Stomach (tissue), 9 donors: ENCODE results near the gene TBC1D30. TPM values are rescaled to one million over a fixed set of nuclear protein-coding genes. Genes with fewer than 3 reads are reported as not detected.

Experiments
- DNase-seq, 2 donors: peaks; one replicate each; pipeline versions ENCODE4 v3.0.0 to v3.0.0-alpha.2; 2013 to 2019
- H3K27ac ChIP-seq, 5 donors: fragments of 200-600 bp in 4 of 5; sonication (generic) in 4 of 5; one replicate each; pipeline ENCODE4 v1.5.1; 2013 to 2019; ENCODE audit warnings: mild to moderate bottlenecking in 1 of 5, moderate library complexity in 1 of 5
- H3K27me3 ChIP-seq, 3 donors: fragments of 200-600 bp; sonication (generic); one replicate each; pipeline ENCODE4 v1.5.1; 2017 to 2019; ENCODE audit warnings: mixed run types in 1 of 3
- H3K36me3 ChIP-seq, 4 donors: fragments of 200-600 bp; sonication (generic); 1 replicate in 3 of 4; 2 replicates in 1 of 4; pipeline ENCODE4 v1.5.1; 2016 to 2019
- H3K4me1 ChIP-seq, 4 donors: fragments of 200-600 bp; sonication (generic); one replicate each; pipeline ENCODE4 v1.5.1; 2016 to 2019
- H3K4me3 ChIP-seq, 4 donors: fragments of 200-600 bp; sonication (generic) in 3 of 4; one replicate each; pipeline ENCODE4 v1.5.1; 2016 to 2019; ENCODE audit warnings: mild to moderate bottlenecking in 1 of 4
- H3K9me3 ChIP-seq, 4 donors: fragments of 200-600 bp; sonication (generic); one replicate each; pipeline ENCODE4 v1.5.1; 2016 to 2019
- EP300 ChIP-seq: sonication (generic); formaldehyde crosslinking; IDR thresholded peaks from one replicate; pipeline ENCODE4 v1.6.1; 2017; ENCODE audit warnings: antibody characterized with exemption
- POLR2A ChIP-seq, 4 donors: fragments of 450-650 bp; IDR thresholded peaks; one replicate each; pipeline ENCODE4 v1.6.1; 2016; ENCODE audit warnings: antibody characterized with exemption in 4 of 4, control low read depth in 2 of 4, mild to moderate bottlenecking in 1 of 4, moderate library complexity in 1 of 4
- POLR2AphosphoS5 ChIP-seq, 3 donors: sonication (generic); formaldehyde crosslinking; IDR thresholded peaks; one replicate each; pipeline ENCODE4 v1.6.1; 2016; ENCODE audit warnings: antibody characterized with exemption in 3 of 3
- WGBS, 5 donors: extraction: QIAGEN DNeasy Blood & Tissue Kit in 3 of 5; methylation state at CpG; one replicate each; pipeline versions ENCODE4 v1.1.5 to v1.1.7; 2013 to 2018; 5-methylcytosine and 5-hydroxymethylcytosine counted together
- intact Hi-C: fragments of 100-400 bp; cut with DNase I; formaldehyde crosslinking; loops from one replicate; pipeline ENCODE4 v1.15.1; 2023; ENCODE audit warnings: low total_unique reads
- polyA plus RNA-seq, 3 donors: library from polyadenylated mRNA; stranded (reverse); fragments of 200-250 nt; gene quantifications; one replicate each; pipeline ENCODE4 v1.2.3, GENCODE V29; 2013
- total RNA-seq, 5 donors: library from RNA; depleted of rRNA; stranded (reverse); fragments of >200 nt; gene quantifications; one replicate each; pipeline versions ENCODE4 v1.1.0 to v1.2.3, GENCODE V29; 2014 to 2016
- TF ChIP-seq, protein P1 (sequence below), 7 experiments: fragments of 450-650 bp in 4 of 7; fragments of 200-600 bp in 3 of 7; sonication (generic) in 3 of 7; IDR thresholded peaks; one replicate each; pipeline ENCODE4 v1.5.1; 2016 to 2019; ENCODE audit warnings: antibody characterized with exemption in 7 of 7, control low read depth in 2 of 7, mild to moderate bottlenecking in 1 of 7
- donor health status: healthy with polysubstance abuse.
- donor health status: Bipolar disorder and iron deficiency.
- donor health status: healthy.

TBC1D30 gene
- total and polyA plus RNA-seq, 8 donors, result 1.8 to 41.1 (median 8.9) TPM

- Histone ChIP-seq H3K27ac (no peak overlapping the region), H3K4me3 (no peak overlapping the region), H3K4me1 (no peaks in the 10 kb centered on the region), H3K27me3 (no peaks in the 10 kb centered on the region), H3K9me3 (no peaks in the 10 kb centered on the region), H3K36me3 (no peaks in the 10 kb centered on the region)
- peak in 1 of 2 donors; percentile 26 for DNase-seq
- intact Hi-C loops, result loop anchor here (10.0 kb wide), 1 partner anchor 215 kb away; no protein-coding TSS in a partner anchor
- TF ChIP-seq POLR2A (IDR thresholded peaks at IDR 0.05) (no peak), POLR2AphosphoS5 (IDR thresholded peaks at IDR 0.05) (no peak), EP300 (no peak)
- TF ChIP-seq, protein P1, sequence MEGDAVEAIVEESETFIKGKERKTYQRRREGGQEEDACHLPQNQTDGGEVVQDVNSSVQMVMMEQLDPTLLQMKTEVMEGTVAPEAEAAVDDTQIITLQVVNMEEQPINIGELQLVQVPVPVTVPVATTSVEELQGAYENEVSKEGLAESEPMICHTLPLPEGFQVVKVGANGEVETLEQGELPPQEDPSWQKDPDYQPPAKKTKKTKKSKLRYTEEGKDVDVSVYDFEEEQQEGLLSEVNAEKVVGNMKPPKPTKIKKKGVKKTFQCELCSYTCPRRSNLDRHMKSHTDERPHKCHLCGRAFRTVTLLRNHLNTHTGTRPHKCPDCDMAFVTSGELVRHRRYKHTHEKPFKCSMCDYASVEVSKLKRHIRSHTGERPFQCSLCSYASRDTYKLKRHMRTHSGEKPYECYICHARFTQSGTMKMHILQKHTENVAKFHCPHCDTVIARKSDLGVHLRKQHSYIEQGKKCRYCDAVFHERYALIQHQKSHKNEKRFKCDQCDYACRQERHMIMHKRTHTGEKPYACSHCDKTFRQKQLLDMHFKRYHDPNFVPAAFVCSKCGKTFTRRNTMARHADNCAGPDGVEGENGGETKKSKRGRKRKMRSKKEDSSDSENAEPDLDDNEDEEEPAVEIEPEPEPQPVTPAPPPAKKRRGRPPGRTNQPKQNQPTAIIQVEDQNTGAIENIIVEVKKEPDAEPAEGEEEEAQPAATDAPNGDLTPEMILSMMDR (IDR thresholded peaks at IDR 0.05), result no peak
- 35 to 56% (median 48%) methylated on average over 11 of the region's 11 CpGs for WGBS, 5 donors
Measured at GRCh38 chr12:64889434-64890216, 65.2 kb downstream of the TBC1D30 start.

DNA sequence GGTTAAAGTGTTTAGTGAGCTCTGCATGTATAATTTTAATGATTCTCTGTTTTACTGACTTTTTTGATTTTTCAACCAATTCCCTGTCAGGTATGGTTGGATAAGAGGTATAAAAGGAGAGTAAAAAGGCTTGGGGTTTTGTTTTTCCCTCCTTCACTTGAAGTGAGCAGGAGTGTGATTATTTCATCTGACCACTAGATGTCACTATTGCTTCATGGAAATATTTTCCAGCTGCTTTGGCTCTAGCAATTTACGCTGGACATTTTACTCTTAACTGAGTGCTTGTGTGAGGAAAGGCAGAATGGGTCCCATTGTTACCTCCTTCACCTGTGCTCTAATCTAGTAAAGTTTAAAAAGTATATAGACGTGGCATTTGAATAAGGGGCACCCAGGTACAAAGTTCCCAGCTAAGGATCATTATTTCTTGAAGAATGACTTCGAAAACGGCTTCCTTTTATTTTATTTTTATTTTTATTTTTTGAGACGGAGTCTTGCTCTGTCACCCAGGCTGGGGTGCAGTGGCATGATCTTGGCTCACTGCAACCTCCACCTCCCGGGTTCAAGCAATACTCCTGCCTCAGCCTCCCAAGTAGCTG lies 66.5 kb downstream of the TBC1D30 start:
- H3K9me3 ChIP-seq, result no peaks in the 10 kb centered on the region
- DNase-seq, result peak in 1 of 2 donors; percentile 87
- no peak overlapping the region for H3K27ac ChIP-seq
- H3K27me3 ChIP-seq, result no peaks in the 10 kb centered on the region
- intact Hi-C loops, result loop anchor here (10.0 kb wide), 1 partner anchor 214 kb away; no protein-coding TSS in a partner anchor
- no peak overlapping the region for H3K4me3 ChIP-seq
- 40 to 50% (median 46%) methylated on average over 6 of the region's 6 CpGs for WGBS, 5 donors
- no peak for TF ChIP-seq POLR2A (IDR thresholded peaks at IDR 0.05)
- TF ChIP-seq EP300, result no peak
- TF ChIP-seq POLR2AphosphoS5 (IDR thresholded peaks at IDR 0.05), result no peak
- TF ChIP-seq, protein P1 (IDR thresholded peaks at IDR 0.05), result peak in 5 of 7 experiments; percentile 58 to 80 (median 71)
- no peaks in the 10 kb centered on the region for H3K4me1 ChIP-seq
- no peaks in the 10 kb centered on the region for H3K36me3 ChIP-seq

DNA sequence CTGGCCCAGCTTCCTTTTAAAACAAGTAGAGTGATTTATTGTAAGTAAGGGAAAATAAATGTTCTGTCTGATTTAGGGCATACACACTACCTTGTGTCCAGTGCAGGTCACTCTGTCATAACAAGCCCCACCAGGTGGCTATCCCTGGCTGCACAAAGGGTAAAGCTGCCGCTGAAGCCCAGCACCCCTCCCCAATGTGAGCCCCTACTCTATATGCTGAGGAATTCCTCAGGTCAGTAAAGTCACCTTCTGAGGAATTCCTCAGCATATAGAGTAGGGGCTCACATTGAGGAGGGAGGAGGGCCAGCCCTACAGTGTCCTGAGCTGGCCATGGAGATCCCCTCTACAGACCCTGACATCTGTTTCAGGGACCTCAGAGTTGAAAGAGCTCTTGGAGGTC lies 67.2 kb downstream of the TBC1D30 start:
- no peak for TF ChIP-seq POLR2AphosphoS5 (IDR thresholded peaks at IDR 0.05)
- no peak for TF ChIP-seq EP300
- no peak for TF ChIP-seq POLR2A (IDR thresholded peaks at IDR 0.05)
- TF ChIP-seq, protein P1 (IDR thresholded peaks at IDR 0.05), result no peak
- Histone ChIP-seq H3K4me1 (no peaks in the 10 kb centered on the region), H3K9me3 (no peaks in the 10 kb centered on the region), H3K27ac (no peak overlapping the region), H3K4me3 (no peak overlapping the region), H3K27me3 (no peaks in the 10 kb centered on the region), H3K36me3 (no peaks in the 10 kb centered on the region)
- intact Hi-C loops, result loop anchor here (10.0 kb wide), 1 partner anchor 213 kb away; no protein-coding TSS in a partner anchor
- DNase-seq, result no peak
- WGBS, 5 donors, result 63 to 91% (median 78%) methylated on average over 1 of the region's 1 CpG

- no peak overlapping the region for H3K27ac ChIP-seq
- no peaks in the 10 kb centered on the region for H3K9me3 ChIP-seq
- no peaks in the 10 kb centered on the region for H3K27me3 ChIP-seq
- WGBS, 5 donors, result 89 to 96% (median 93%) methylated on average over 4 of the region's 4 CpGs
- no peak for DNase-seq
- TF ChIP-seq POLR2AphosphoS5 (IDR thresholded peaks at IDR 0.05) (no peak), EP300 (no peak), POLR2A (IDR thresholded peaks at IDR 0.05) (no peak)
- TF ChIP-seq, protein P1 (IDR thresholded peaks at IDR 0.05), result no peak
- intact Hi-C loops, result loop anchor here (10.0 kb wide), 1 partner anchor 212 kb away; no protein-coding TSS in a partner anchor
- no peaks in the 10 kb centered on the region for H3K36me3 ChIP-seq
- no peaks in the 10 kb centered on the region for H3K4me1 ChIP-seq
- H3K4me3 ChIP-seq, result no peak overlapping the region
Measured at GRCh38 chr12:64892561-64892960, 68.1 kb downstream of the TBC1D30 start.
